Activated T-cell treated with anti-CD3 and anti-CD28 coated beads, Interleukin-2, amount 50 U/mL, for 1 hour (primary cell): ENCODE measurements around the gene DAZL.

Experiments
- DNase-seq: peaks from one replicate; pipeline ENCODE4 v3.0.0-alpha.2; 2020

The DAZL gene

DNA sequence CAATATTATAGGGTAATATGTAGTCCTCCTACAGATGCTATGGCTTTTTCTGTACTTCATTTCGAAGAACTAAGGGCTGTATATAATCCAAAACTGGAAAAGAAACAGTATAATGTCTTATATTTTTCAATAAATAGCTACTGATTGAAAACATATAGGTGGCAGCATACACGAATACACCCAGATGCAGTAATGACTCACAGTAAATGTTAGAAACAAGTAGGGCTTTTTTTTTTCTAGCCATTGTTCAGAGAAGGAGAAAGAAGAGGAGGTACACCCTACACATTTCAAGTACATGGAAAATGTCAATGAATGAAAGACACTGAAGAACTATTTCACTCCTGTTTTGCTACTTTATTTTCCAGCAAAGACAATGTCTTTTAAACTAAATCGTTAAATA, 9.4 kb downstream of the DAZL start:
- DNase-seq, result no peak

DNA sequence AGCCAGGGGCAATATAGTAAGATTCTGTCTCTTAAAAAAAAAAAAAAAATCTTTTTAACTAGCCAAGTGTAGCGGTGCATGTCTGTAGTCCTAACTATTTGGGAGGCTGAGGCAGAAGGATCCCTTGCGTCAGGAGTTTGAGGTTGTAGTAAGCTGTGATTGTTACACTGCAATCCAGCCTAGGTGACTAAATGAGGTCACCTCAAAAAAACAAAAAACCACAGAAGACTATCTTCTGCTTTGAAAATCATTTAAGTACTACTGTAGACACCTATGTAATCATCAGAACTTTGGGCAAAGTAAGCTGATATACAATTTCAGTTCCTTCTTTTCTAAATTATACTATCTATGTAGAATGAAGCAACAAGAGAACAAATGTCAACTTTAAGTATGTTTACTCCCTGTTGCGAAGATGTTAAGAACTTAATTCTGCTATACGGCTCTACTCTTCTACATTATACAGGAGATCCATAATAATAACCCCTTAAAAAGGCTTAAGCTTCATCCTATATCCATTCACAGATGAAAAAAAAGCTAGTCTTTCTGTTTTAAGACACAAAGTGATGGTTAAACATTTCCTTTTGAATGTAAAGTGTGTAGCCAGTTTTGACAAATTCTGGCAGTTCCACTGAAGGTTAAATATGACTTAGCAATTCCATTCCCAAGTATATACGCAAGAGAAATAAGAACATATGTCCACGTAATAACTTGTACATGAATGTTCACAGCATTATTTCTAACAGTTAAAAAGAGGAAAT, 15.2 kb downstream of the DAZL start:
- no peak for DNase-seq

DNA sequence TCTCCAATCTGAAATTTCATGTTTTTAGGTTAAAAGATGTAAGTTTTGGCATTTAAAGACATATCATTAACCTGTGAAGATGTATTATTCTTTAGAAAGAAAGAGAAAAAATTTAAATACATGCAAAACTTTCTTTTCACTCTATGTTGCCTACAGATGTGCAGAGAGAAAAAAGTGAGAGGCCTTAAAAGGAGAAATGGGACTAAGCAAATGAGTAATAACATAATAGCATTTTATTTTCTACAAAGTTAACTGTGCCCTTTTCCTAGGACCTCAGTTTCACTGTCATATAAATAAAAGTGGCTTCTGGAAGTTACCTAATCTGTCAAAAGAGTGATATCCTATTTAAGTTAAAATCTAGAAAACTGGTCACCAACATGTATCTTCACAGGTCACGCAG, 16.1 kb downstream of the DAZL start:
- no peak for DNase-seq

DNA sequence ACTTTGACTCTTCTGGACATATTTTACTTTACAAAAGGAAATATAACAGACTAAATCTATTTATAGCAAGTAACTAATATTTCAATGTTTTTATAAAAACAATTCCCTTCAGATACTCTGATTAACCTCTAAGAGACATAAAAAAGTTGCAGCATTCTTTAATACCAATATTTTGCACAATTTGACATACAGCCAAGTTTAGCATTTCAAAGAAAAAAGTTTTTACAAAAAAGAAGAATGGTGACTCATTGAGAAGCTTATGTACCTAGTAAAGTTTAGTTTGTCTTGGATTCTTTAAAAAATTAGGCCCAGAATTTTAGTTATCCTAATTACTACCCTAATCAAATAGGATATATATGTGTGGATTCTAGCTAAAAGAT, 17.6 kb downstream of the DAZL start:
- DNase-seq, result no peak

DNA sequence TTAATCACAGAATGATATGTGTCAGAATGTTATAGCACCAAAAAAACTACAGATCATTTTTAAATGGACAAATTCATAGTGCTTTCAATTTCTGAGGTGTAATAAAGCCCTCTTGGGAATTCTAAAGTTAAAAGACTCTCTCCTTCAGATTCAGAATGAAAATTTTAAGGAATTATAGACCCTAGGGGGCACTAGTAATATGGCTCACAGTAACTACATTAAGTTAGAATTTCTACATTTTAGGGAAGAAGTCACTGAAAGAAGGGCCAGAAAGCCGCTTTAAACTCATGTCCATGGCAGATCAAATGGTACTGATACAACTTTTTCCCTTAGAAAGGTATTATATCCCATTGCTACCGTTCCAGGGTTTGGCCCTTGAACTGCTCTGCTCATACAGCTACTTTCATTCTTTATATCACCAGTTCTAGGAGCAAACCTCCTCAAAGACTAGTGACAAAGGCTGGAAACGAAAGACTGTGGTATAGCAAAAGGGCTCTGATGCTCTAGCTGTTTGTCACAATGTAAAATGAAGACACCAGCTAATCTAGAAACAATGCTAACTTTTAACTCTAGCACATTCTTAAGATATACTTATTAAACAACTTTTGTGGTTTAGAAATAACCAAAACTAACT, 18.1 kb downstream of the DAZL start:
- DNase-seq, result no peak

DNA sequence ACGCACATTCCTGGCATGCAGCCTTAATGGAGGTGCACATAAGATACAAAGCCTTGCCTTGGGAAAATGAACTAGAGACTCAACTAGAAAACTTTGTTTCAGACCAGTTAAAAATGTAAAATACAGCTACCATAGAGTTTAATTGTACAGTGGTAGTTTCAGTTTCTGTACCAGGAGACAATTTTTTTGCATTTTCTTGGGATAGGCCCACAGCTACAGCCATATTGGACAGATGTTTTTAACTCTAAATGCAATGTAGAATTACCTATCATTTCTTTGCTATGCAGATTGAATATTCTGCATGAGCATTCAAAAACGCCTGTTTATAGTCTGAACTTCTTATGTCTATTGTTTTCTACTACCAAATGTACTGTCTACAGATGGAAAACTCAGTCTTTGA, 20.3 kb downstream of the DAZL start:
- DNase-seq, result no peak

DNA sequence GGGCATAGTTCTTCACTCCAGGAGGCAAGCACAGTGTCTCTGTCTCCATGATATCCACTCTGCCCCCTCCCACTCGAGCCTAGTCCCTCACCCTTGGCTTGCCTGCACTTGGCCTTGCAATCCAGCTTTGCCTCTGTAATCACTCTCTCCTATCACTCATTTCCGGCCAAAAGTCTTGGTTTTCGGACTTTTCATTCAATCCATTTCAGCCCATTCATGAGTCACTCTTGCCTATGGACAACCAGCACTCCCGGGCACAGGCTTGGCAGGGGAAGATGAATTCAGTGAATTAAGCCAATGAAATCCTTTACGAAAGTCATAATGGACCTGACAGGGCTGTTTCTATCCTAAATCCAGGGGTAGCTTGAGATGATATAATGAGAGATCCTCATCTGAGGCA, 21.7 kb downstream of the DAZL start:
- no peak for DNase-seq

DNA sequence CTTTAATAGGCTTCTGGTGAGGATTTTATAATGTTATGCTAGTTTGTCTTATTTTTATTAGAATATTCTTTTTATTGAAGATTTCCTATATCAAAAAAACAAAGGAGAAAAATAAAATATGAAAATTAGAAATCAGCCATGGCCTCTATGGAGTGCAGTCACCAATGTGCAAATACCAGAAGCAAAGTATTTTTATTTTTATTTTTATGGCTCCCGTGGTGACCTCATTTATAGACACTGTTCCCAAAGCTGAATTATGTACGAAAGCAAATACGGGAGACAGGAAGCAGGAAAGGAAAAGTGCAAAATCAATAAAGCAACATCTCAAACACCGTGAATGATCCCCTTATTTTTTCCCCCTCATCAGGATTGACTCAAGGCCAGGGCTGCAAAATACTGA, 35.1 kb downstream of the DAZL start:
- DNase-seq, result no peak

DNA sequence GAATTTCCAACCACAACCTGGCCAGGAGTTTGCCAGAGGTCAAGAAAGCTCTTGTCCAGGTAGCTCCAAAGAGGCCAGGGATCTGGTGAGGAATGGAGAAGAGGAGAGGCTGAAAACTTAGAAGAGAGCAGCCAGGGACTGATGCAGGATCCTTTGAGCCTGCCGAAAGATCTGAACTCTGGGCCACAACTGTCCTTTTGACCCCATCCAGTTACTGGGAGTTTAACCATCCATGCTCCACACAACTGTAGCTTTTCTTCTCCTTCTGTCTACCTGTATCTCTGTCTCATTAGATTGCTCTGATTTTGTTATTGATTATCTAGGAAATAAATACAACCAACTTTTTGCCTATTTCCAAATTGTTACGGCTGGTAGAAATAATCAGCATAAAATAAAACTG, 36.7 kb downstream of the DAZL start:
- no peak for DNase-seq

DNA sequence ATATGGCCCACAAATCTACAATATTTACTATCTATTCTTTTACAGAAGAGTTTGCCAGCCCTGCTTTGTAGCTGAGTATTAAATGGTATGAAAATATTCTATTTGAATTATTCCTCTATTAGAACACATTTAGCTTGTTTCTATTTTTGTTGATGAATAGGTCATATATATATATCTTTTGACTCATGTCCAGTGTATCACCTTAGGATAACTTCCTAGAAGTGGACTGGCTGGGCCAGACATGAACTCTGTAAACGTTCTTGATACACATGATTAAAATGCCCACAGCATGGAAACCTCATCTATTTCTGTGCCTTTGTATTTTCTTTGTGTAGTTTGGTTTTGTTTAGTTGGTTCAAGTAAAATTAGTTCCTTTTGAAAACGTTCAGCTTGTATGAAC, 37.1 kb downstream of the DAZL start:
- no peak for DNase-seq

DNA sequence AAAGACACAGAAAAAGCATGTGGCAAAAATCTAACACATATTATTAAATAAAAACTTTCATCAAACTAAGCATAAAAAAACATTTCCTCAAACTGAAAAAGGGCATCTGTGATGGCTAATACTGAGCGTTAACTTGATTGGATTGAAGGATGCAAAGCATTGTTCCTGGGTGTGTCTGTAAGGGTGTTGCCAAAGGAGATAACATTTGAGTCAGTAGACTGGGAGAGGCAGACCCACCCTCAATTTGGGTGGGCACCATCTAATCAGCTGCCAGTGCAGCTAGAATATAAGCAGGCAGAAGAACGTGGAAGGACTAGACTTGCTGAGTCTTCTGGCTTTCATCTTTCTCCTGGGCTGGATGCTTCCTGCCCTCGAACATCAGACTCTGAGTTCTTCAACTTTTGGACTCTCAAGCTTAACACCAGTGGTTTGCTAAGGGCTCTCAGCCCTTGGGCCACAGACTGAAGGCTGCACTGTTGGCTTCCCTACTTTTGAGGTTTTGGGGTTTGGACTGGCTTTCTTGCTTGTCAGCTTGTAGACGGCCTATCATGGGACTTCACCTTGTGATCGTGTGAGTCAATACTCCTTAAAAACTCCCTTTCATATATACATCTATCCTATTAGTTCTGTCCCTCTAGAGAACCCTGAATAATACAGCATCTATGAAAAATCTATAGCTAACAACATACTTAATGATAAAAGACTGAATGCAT, 45.4 kb downstream of the DAZL start:
- DNase-seq, result no peak

DNA sequence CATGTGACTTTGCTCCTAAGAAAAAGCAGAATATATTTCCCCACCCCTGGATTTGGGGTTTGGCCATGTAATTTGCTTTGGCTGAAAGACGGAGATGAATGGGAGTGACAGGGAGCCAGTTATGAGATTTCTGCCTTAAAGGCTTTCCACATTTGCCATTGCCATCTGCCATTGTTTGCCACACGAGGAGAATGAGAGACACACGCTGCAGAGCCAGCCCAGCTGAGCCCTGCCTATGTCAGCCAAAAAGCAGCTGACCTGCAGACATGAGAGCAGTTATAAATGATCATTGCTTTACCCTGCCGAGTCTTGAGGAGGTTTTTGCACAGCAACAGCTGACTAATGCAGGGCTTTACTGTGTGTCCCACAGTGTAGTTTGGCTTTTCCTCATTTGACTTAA, 51.1 kb downstream of the DAZL start:
- no peak for DNase-seq

DNA sequence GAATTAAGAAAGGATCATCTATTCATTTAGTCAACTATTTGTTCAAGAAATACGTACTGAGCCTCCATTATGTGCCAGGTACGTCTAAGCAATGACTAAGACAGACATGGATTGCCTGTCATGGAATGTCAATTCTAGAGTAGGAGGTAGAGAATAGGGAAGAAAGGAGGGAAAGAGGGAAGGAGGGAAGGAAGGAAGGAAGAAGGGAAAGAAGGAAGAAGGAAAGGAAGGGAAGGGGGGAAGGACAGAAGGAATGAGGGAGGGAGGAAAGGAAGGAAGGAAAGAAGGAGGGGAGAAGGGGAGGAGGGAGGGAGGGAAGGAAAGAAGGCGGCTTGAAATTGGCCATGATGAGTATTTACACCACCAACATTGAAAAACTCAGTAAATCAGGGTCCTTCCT, 52.5 kb downstream of the DAZL start:
- DNase-seq, result no peak

DNA sequence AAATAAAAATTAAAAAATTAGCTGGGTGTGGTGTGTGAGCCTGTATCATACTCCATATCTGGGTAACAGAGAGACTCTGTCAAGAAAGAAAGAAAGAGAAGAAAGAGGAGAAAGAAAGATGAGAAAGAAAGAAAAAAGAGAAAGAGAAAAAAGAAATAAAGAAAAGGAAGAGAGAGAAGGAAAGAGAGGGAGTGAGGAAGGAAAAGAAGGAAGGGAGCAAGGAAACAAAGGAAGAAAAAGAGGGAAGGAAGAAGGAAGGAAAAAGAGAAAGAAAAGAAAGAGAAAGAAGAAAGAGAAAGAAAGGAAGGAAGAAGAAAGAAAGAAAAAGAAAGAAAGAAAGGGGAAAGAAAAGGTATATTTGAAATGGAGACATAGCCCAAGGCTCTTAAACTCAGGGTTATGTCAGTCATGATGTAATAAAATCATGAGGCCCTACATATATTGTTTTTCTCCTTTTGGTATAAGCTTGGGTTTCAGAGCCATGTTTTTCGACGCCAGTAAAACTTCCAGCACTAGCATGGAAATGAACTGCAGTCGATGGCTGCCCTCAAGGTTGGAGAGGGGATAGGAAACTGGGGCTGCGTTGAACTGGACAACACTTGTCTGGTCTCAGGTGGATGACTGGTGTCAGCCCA, 53.8 kb downstream of the DAZL start:
- no peak for DNase-seq

DNA sequence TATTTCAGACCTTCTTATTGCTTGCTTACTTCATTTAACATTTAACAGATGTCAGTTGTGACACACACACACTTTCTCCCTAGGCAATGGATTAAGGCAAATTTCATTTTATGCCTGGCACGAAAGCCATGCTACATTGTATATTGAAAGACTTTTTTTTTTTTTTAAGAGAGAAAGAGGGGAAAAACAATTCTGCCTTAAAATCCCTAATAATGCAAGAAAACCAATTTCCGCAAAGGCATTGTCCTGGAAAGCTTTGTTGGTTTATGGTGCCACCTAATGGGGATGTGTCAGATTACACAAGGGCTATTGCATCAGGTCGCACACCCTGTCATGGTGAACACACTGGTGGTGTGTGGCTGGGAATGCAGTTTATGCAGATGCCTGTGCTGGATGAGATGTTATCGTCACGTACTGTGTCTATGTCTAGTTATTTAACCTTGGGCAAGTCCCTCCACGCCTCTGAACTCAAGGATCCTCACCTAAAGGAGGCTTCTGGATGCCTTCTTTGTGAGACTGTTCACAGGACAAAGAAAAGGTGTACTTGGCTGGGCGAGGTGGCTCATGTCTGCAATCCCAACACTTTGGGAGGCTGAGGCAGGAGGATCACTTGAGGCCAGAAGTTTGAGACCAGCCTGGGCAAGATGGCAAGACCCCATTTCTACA, 54.4 kb downstream of the DAZL start:
- DNase-seq, result peak; percentile 55

DNA sequence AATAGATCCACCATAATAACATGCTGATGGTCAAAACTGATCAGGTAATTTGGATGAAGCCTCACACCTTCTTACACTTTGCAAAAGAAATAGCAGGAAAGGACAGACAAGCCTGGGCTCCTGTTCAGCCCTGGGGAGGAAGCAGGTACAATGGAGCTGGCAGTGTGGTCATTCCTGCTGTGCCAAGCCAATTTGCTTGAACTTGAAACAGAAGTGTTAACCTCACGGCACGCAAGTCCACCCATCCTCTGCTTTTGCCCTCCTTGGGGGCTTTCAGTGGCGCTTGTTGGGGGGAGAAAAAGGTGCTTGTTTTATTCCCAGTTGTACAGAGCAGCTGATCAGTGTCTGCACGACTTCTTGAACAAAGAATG, 54.9 kb downstream of the DAZL start:
- DNase-seq, result no peak

DNA sequence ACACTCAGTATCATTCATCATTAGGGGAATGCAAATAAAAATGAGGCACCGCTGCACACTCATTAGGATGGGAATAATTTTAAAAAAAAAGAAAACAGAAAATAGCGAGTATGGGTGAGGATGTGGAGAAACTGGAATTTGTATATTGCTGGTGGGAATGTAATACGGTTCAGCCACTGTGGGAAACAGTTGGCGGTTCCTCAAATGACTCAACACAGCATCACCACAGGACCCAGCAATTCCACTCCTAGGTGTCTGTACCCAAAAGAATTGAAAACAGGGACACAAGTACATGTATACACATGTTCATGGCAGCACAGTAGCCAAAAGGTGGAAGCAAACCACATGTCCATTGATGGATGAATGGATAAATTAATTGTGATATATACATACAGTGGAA, 56.5 kb downstream of the DAZL start:
- DNase-seq, result no peak

DNA sequence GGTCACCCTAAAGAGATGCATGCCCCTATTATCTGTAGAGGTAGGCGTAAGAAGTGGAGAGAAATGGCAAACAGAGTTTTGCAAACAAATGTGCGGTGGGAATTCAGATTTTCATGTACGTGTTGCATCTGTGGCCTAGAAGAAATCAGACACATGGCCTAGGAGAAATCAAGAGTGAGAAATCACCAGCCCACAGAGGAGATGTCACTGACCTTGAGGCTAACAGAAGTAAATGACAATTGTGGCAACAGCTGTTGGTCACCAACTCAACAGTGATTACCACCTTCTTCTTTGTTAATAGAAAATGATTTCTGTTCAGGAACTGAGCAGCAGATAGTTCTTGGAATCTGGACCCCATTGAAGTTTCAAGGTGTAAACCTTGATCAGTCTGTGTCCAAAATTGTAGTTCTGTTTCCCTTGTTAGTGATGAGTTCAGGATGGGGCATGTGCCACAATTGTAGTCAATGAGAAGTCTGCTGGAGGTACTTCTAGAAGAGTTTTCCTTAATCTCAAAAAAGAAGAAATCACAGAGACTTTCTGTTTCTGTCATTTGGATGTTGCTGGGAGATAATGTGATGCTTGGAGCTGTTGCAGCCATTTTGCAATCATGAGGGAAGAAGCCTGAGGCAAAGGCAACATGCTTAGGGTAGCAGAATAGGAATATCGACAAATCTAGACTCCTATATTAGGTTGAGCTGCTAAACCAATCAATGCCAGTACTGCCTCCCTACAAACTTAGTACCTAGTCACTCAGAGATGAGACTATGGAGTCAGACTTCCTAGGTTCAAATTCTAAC, 57.5 kb downstream of the DAZL start:
- no peak for DNase-seq

DNA sequence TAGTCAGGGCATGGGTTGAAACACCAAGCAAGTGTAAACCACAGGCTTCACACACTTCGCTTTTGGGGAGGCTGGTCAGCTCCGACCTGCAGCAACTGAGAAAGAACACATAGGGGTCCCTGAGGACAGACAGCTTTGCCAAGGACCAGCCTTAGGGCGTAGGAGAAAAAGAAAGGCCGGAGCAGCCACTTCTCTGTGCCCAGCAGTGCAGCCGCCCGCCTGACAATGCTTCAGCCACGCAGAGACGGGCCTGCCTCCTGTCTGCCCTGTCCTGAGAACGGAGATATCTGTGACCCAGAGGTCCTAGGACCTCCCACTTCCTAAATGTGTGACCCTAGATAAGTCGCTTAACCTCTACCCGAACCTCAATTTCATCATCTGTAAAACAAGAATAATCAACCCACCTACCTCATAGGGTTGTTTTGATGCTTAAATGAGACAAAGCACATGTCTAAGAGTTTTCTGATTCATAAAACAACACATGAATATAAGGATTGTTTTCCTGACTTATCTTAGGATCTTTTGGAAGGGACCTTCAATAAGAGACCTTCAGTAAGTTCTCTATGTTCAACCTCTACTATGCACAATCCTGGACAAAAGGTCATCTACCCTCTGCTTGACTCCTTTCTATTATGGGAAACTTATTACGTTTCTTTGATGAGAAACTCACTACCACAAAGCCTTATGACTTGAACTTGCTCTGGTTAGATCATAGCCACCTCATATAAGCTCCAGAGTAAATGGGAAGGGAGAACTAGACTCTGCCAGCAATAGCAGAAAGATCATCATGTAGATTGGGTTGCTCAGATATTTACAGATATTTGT, 58.8 kb downstream of the DAZL start:
- DNase-seq, result no peak

DNA sequence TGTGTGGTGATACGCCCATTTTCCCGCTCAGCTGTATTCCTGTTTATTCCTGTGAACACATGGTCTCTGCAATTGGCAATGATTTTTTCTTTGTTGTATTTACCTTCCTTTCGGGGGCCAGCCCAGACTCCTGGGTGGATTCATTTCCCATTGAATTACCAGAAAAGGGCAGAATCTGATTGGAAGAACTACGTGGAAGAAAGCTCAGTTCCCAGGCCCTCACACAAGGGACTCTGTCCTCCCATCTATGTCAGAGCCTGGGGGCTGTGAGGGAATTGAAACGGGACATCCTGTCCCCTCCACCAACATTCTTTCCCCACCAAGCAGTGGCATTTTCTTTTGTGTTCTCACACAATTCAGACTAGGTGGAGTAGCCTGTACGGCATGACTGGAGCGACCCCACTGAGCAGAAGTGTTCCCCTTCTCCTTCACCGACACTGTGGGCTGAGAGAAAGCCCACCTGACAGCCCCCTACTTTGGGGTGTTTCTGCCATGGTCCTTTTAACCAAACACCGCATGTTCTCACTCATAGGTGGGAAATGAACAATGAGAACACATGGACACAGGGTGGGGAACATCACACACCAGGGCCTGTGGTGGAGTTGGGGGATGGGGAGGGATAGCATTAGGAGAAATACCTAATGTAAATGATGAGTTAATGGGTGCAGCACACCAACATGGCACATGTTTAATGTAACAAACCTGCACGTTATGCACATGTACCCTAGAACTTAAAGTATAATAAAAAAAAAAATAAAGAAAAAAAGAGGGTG, 59.6 kb downstream of the DAZL start:
- DNase-seq, result no peak
